BE2C (cell line): ENCODE measurements around the gene ARF6.

Source experiments
- DNase-seq: peaks from one replicate; pipeline ENCODE4 v3.0.0-alpha.2; 2020
- H3K27me3 ChIP-seq: fragments of 250-450 bp; sonication (Bioruptor Pico); 2 replicates; pipeline ENCODE4 v1.5.1; 2020; ENCODE audit warnings: mild to moderate bottlenecking
- H3K36me3 ChIP-seq: fragments of 250-450 bp; sonication (Bioruptor Pico); 2 replicates; pipeline ENCODE4 v1.5.1; 2020; ENCODE audit warnings: mild to moderate bottlenecking
- H3K4me1 ChIP-seq: fragments of 250-450 bp; sonication (Bioruptor Pico); 2 replicates; pipeline ENCODE4 v1.5.1; 2020
- H3K4me3 ChIP-seq: 2 replicates; pipeline ENCODE4 v1.5.1; 2011; ENCODE audit warnings: low read depth, low read length
- H3K9me3 ChIP-seq: fragments of 250-450 bp; sonication (Bioruptor Pico); 2 replicates; pipeline ENCODE4 v1.5.1; 2020
- TF ChIP-seq, protein P1 (sequence below): IDR thresholded peaks from 2 replicates; pipeline ENCODE4 v1.5.1; 2012; ENCODE audit warnings: mild to moderate bottlenecking, low read depth, low read length

Gene ARF6

DNA sequence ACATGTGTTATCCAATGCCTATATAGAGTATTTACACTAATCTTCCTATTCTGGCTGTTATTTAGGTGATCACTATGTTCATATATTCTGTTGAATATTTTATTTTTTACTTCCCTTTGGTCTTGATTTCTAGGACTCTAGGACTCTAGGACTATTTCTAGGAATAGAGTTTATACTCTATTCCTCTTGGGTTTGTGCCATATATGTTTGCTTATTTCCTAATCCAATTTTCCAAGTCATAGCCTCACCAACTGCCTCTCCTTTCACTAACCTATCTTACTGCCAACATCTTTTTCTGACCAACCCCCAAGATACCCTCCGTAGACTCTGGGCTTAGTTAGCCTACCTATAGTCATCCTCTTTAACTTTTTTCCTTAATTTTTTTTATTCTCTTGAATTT, 28.5 kb downstream of the ARF6 start:
- Histone ChIP-seq H3K4me1 (no peaks in the 10 kb centered on the region), H3K9me3 (no peaks in the 10 kb centered on the region), H3K36me3 (no peaks in the 10 kb centered on the region), H3K4me3 (no peak overlapping the region), H3K27me3 (no peaks in the 10 kb centered on the region)
- TF ChIP-seq, protein P1, sequence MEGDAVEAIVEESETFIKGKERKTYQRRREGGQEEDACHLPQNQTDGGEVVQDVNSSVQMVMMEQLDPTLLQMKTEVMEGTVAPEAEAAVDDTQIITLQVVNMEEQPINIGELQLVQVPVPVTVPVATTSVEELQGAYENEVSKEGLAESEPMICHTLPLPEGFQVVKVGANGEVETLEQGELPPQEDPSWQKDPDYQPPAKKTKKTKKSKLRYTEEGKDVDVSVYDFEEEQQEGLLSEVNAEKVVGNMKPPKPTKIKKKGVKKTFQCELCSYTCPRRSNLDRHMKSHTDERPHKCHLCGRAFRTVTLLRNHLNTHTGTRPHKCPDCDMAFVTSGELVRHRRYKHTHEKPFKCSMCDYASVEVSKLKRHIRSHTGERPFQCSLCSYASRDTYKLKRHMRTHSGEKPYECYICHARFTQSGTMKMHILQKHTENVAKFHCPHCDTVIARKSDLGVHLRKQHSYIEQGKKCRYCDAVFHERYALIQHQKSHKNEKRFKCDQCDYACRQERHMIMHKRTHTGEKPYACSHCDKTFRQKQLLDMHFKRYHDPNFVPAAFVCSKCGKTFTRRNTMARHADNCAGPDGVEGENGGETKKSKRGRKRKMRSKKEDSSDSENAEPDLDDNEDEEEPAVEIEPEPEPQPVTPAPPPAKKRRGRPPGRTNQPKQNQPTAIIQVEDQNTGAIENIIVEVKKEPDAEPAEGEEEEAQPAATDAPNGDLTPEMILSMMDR, result no peak
- DNase-seq, result no peak

DNA sequence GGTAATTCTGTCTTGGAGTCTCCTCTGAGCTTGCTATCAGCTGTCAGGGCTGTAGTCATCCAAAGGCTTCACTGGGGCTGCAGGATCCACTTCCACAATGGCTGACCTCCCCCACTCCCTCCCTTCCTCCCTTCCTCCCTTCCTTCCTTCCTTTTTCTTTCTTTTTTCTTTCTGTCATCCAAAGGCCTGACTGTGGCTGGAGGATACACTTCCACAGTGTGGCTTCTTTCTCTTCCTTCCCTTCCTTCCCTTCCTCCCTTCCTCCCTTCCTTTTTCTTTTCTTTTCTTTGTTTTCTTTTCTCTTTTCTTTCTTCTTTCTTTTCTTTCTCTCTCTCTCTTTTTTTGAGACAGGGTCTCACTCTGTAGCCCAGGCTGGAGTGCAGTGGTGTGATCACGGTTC, 30.6 kb downstream of the ARF6 start:
- Histone ChIP-seq H3K4me3 (no peak overlapping the region), H3K4me1 (no peaks in the 10 kb centered on the region), H3K36me3 (no peaks in the 10 kb centered on the region), H3K9me3 (no peaks in the 10 kb centered on the region), H3K27me3 (no peaks in the 10 kb centered on the region)
- no peak for DNase-seq
- TF ChIP-seq, protein P1, result no peak

DNA sequence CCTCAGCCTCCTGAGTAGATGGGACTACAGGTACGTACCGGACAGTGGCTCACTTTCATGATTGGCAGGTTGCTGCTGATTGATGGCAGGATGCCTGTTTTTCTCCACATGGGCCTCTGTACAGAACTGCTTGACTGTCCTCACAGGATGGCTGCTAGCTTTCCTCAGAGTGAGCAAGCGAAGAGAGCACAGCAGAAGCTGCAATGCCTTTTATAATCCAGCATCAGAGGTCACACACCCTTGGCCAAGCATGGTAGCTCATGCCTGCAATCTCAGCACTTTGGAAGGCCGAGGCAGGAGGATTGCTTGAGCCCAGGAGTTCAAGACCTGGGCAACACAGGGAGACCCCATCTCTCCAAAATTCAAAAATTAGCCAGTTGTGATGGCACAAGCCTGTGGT, 31.0 kb downstream of the ARF6 start:
- DNase-seq, result no peak
- Histone ChIP-seq H3K4me1 (no peaks in the 10 kb centered on the region), H3K4me3 (no peak overlapping the region), H3K36me3 (no peaks in the 10 kb centered on the region), H3K27me3 (no peaks in the 10 kb centered on the region), H3K9me3 (no peaks in the 10 kb centered on the region)
- TF ChIP-seq, protein P1, result no peak

DNA sequence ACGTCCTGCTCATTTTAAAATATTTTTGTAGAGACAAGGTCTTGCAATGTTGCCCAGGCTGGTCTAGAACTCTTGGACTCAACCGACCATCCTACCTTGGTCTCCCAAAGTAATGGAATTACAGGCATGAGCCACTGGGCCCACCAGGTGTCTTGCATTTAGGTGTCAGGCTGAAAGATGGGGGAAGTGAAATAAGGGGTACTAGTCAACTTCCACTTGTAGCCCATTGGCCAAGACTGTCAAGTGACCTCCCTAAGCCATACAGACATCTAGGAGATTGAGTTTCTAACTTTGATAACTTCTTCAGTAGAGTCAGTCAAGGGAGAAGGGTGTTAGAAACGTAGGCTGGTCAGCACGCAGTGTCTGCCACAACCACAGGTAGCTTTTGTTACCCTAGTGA, 32.0 kb downstream of the ARF6 start:
- H3K27me3 ChIP-seq, result no peaks in the 10 kb centered on the region
- H3K4me1 ChIP-seq, result no peaks in the 10 kb centered on the region
- no peak for DNase-seq
- H3K36me3 ChIP-seq, result no peaks in the 10 kb centered on the region
- H3K9me3 ChIP-seq, result no peaks in the 10 kb centered on the region
- no peak overlapping the region for H3K4me3 ChIP-seq
- TF ChIP-seq, protein P1, result no peak

DNA sequence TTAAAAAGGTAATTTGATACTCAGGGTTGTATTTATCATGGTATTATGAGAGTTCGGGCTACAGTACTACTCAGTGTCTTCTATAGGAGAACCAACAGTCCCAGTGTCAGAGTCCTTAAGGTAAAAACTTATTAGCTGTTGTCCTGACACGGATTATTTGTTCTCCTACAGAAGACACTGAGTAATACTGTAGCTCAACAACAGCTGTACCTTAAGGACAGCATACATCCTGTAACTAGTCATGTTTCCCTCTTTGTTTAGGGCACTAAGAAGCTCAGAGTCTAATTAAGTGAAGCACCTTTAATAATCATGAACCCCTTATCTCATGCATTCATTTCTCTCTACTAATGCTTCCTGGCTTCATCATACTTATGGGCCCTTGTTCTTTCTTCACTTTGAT, 33.9 kb downstream of the ARF6 start:
- H3K27me3 ChIP-seq, result no peaks in the 10 kb centered on the region
- no peaks in the 10 kb centered on the region for H3K9me3 ChIP-seq
- no peaks in the 10 kb centered on the region for H3K4me1 ChIP-seq
- no peaks in the 10 kb centered on the region for H3K36me3 ChIP-seq
- DNase-seq, result no peak
- no peak overlapping the region for H3K4me3 ChIP-seq
- TF ChIP-seq, protein P1, result no peak

DNA sequence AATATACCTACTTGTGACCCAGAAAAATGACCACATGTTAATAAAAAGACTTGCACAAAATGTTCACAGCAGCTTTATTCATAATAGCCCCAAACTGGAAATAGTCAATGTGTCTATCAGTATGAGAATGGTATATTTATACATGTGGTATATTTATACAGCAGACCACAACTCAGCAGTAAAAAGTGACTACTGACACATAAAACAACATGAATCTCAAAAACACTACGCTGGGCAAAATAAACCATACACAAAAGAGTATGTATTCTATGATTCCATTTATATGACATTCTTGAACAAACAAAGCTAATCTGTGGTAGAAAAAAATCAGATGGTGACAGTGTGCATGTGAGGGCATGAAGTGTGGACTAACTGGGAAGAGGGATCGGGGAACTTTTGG, 35.1 kb downstream of the ARF6 start:
- H3K4me1 ChIP-seq, result no peaks in the 10 kb centered on the region
- DNase-seq, result no peak
- H3K9me3 ChIP-seq, result no peaks in the 10 kb centered on the region
- TF ChIP-seq, protein P1, result no peak
- no peaks in the 10 kb centered on the region for H3K36me3 ChIP-seq
- no peaks in the 10 kb centered on the region for H3K27me3 ChIP-seq
- H3K4me3 ChIP-seq, result no peak overlapping the region
